MV-4-11 (cell line): ENCODE measurements around the gene BTN3A1.
A peak's percentile ranks its signal among the peaks of the same experiment; 100 is the strongest.
"Not testable (repeated sequence)": the region's sequence is repeated elsewhere in the genome, so short reads cannot be mapped to it uniquely, and the experiment has no call there.

ENCODE experiments used
- DNase-seq: peaks from one replicate; lab custom pipeline; 2025; lab: John Stamatoyannopoulos, UW

BTN3A1 gene

DNA sequence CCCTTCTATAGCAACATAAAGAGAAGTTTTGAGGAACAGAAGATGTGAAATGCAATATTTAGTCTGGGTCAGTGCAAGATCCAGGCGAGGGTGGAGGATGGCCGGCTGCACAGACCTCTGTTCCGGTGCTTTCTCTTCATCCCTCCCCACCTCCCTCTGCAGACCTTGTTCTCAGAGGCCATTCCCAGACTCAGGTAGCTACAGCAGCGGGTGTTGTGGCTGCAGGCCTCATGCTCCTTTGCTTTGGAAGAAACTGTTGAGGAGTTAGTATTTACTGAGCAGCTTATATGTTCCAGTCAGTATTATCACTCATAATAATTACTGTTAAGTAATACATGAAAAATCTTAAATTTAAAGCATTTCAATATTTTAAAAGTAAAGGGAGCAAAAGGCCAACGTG is 39.9 kb downstream of the BTN3A1 start:
- no peak for DNase-seq

DNA sequence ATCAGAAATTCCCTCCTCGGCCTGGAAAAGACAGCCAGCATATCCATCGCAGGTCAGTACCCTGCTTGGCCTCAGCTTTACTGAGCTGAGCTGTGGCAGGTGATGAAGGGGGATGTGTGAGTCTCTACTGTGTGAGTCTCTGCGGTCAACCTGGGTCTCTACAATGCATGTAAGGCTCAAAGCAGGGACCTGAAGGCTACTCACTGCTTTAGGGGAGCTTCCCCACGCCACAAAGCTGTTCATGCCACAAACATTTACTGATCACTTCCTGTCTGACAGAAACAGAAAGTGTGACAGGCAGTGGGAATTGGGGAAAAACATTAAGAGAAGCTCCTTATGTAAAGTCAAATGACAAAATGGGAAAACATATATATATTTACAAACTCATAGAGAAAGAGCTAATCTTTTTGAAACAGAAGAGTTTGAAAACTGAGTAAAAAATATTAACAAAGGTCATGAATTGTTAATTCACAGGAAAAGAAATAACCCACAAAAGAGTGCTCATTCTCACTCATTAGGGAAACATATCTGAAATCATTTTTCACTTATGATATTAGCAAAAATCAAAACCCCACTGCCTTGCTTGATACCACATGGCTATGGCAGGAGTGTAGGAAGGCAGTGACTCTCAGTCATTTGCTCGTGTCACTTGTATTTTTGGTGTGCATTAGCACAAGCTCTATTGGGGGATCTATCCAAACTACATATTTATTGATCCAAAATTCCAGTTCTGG is 44.0 kb downstream of the BTN3A1 start:
- DNase-seq = peak; percentile 25

DNA sequence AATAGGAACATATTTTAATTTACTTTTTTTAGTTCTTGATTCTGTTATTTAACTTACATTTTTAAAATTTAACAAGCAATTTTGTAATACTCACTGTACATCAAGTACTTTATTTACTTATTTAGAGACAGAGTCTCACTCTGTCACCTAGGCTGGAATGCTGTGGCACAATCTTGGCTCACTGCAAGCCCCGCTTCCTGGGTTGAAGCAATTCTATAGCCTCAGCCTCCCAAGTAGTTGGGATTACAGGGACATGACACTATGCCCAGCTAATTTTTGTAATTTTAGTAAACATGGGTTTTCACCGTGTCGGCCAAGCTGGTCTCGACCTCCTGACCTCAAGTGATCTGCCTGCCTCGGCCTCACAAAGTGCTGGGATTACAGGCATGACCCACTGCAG is 45.2 kb downstream of the BTN3A1 start:
- DNase-seq = no peak

DNA sequence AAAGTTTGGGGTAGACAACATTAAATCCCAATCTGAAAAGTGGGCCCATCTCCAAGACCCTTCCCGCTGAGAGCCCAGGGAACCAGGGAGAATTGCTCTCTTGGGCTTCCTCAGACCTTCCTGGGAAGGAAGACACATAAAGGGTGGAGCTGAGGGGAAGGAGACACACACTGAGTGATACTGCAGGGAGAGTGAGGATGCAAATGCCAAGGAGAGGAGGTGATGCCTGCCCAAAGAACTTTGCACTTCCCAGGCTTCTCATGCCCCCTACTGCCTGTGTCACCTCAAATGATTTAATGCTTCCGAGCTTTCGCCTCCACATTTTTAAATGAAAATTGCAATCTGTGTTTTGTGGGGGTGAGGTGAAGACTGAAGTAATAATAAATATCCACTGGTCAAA is 48.2 kb downstream of the BTN3A1 start:
- no peak for DNase-seq

DNA sequence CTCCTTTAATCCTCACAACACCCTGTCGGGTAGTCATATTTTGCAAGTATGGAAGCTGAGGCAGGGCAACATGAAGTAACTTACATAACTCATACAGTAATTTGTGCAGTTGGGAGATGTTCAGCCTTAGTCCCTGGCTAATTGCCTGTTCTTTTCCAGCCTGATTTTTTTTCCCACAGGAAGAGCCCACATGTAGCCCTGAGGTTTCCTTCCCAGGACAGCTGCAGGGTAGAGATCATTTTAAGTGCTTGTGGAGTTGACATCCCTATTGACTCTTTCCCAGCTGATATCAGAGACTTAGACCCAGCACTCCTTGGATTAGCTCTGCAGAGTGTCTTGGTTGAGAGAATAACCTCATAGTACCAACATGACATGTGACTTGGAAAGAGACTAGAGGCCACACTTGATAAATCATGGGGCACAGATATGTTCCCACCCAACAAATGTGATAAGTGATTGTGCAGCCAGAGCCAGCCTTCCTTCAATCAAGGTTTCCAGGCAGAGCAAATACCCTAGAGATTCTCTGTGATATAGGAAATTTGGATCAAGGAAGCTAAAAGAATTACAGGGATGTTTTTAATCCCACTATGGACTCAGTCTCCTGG is 50.7 kb downstream of the BTN3A1 start:
- DNase-seq = no peak

DNA sequence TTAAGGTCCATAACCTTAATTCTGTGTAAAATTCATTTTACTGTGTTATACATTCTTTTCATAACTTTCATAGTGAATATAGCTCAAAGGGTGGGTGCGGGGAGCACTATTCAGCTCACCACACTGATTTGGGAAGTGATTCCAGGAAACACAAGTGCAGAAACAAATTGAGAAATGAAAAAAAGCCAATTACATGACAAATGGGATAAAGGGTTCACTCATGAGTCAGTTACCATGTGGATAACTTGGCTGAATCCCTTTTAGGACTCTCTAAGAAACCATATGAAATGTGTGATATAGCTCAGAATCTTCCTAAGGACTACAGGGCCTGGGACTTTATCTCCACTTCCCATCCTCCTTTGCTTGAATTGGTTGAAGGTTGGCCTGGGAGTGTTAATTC is 52.6 kb downstream of the BTN3A1 start:
- peak; percentile 23 for DNase-seq

DNA sequence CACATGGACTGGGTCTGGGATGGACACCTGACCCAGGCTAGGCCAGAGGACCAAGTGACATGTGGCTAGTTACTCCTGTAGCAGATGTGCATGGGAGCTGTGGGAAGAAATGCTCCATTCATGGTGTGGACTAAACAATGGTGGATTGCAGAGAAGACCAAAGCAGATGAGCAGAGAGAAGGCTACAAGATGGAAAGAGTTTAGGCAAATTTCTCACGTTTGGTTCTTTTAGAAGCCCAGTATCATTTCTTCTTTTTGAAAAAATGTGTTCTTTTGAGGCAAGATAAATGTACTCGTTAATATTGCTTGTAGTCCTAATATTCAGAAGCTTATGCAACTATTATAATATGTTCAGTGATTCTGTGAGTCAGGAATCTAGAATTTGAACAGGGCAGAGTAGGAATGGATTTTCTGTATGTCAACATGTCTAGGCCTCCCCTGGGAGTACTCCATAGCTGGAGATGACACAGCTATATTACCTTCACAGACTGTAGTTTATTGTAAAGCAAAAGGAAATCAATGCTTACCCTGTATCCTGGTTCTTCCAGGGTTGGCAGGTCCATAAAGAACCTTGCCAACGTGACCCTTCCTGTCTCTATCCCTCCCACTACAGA is 53.4 kb downstream of the BTN3A1 start:
- no peak for DNase-seq

DNA sequence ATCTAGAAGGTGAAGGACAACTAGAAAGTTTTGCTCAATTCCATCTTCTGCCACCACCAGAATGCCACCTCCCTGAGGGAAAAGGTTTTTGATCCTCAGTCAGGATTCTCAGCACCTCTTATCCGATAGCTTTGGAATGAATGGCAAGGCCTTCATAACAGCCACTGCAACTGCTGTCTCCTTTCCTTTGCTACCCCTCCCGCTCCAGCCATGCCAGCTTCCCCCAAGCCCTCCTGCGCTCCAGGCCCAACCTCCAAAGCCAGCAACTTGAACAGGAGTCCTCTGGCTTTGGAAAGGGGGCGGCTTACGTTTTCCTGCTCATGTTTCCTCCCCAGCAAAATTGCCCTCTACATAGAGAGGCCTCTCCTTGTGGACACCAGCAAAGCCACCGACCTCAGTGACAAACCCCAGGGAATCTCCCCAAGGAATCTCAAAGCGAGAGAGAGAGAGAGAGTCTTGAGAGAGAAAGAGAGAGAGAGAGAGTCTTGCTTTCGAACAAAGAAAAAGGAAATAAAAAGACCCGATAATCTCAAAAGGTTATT is 55.3 kb downstream of the BTN3A1 start:
- DNase-seq = no peak

DNA sequence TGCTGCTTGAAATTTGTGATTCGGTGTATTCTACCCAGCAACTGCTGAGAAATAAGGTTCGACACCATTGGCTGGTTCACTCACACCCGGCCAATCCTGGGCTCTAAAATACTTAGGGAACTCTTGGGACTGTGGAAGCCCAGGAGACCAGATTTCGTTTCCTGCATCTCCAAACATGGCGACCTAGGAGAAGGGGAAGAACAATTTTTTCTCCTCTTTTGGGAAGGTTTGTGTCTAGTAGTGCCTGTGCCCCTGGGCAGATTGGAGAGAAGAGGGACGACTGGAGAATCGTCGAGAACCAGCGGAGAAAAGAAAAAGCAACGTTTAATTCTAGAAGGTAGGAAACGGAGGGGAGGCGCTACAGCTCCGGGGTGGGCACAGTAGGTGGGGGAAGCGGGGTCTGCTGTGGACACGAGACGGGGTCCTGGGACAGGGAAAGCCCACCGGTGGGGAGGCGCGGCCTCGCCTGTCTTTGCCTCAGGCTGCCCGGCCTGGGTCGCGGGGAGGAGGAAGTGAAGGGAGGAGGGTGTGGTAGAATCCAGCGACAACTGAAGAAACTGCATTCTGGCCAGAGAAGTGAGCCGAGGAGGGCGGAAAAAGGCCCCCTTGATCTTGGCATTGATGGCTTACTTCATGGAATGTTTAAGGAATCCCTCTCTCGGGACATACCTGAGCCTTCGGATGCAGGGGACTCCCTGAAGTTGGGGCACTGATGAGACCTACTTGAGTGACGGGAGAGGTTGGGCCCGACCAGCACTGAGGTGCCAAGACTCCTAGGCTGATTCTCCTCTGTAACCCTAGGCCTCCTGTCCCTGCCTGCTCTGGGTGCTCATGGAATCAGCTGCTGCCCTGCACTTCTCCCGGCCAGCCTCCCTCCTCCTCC is 56.0 kb downstream of the BTN3A1 start, which contains the start of gene BTN2A1:
Gene BTN2A1, plus strand, starts transcription at position 150 of the 883 bp plus-strand sequence. Its CDS starts 682 bp downstream, at position 832.
- peak; percentile 90 for DNase-seq

DNA sequence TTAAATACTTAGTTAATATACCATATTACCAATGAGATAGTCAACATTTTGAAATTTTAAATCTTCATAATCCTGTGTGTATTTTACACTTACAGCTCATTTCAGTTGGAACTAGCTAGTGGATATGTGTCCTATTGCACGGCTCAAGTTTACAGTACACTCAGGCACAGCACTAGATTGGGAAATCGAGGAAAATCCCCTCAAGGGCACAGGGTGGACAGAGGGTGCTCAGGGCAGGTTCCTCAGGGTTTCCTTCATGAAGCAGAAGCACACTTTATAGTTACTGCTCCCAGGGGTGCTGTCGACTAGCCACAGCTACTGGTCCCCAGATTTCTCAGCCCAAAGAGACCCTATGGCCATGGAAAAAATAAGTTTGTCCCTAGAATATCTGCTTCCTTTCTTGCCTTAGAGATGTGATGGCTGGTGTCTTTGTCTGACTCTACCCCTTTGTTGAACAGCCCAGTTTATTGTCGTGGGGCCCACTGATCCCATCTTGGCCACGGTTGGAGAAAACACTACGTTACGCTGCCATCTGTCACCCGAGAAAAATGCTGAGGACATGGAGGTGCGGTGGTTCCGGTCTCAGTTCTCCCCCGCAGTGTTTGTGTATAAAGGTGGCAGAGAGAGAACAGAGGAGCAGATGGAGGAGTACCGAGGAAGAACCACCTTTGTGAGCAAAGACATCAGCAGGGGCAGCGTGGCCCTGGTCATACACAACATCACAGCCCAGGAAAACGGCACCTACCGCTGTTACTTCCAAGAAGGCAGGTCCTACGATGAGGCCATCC is 57.1 kb downstream of the BTN3A1 start:
- no peak for DNase-seq

DNA sequence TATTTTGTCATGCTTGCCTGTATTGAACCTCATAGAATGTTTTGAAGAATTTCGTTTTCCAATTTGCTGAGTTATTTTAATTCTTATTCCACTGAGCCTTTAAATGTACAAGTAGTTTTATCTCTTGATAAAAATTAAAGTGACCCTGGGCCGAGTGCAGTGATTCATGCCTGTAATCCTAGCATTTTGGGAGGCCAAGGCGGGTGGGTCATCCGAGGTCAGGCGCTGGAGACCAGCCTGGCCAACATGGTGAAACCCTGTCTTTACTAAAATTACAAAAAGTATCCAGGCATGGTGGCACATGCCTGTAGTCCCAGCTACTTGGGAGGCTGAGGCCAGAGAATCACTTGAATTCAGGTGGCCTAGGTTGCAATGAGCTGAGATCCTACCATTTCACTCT is 59.3 kb downstream of the BTN3A1 start:
- not testable (repeated sequence) for DNase-seq

DNA sequence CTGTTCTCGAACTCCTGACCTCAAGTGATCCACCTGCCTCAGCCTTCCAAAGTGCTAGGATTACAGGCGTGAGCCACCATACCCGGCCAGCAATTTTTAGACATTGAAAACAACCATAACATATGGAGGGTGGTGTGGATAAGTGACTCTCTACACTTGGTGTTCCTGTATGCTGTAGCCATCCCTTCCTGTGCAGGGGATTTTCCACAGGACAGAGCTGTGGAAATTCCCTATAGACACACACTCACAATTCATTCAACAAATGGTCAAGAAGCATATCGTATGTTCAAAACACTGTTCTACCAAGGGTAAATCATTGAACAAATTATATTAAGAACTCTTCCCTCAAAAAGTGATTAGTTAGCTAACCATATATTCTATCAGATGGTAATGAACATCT is 61.9 kb downstream of the BTN3A1 start:
- DNase-seq = no peak

DNA sequence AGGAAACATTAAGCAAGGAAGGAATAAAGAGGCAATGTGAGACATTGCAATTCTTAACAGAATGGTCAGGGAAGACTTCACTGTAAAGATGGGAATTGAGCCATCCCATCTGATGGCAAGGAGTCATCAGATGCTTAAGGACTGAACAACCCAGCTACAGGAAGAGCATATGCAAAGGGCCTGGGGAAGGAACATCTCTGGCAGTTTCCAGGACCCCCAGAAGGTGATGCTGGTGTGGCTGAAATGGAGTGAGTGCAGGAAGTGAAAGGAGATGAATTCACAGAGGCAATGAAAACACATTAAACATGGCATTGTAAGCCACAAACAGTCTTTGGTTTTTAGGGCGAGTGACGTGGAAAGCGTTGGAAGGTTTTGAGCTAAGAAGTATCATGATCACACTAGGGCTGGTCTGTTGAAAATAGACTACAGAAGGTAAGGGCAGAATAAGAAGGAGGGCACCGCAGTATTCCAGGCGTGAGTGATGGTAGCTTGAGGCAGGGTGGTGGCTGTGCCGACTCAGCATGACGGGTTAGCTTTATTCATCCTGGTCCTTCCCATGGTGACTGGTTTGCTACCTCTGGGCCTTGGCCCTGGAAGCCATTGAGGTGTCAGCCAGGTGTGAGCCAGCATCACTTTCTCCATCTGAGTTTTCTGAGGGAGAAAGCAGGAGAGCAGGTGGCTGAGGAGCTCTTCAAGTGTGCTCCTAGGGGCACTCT is 62.5 kb downstream of the BTN3A1 start:
- DNase-seq = no peak
